GM12874 (cell line): Measurements from ENCODE around the gene APMAP.

Experiments
- CTCF ChIP-seq: IDR thresholded peaks from 2 replicates; pipeline ENCODE4 v1.5.1; 2011; ENCODE audit warnings: low read depth, mild to moderate bottlenecking, control low read depth, low read length, moderate library complexity; ENCODE audit not compliant: insufficient read depth

The APMAP gene

GRCh38 chr20:25011261-25011660 lies 18.7 kb upstream of the APMAP start:
- no peak for TF ChIP-seq CTCF

- TF ChIP-seq CTCF = no peak
Observed at GRCh38 chr20:25009218-25010145, 16.9 kb upstream of the APMAP start.

- no peak for TF ChIP-seq CTCF
Observed at GRCh38 chr20:25008388-25009217, 16.1 kb upstream of the APMAP start.

GRCh38 chr20:25007491-25008305 lies 15.1 kb upstream of the APMAP start:
- TF ChIP-seq CTCF = no peak

GRCh38 chr20:25006431-25007167 lies 14.0 kb upstream of the APMAP start:
- TF ChIP-seq CTCF = no peak

GRCh38 chr20:25005661-25006060 lies 13.1 kb upstream of the APMAP start:
- TF ChIP-seq CTCF = no peak
